Midbrain (tissue), 1 donor: ENCODE data around the gene SLC66A3.
"Not testable (repeated sequence)": the region's sequence is repeated elsewhere in the genome, so short reads cannot be mapped to it uniquely, and the experiment has no call there.

Experiments used
- DNase-seq: peaks from one replicate; lab custom pipeline; 2025; lab: John Stamatoyannopoulos, UW

Gene SLC66A3

GRCh38 chr2:11163439-11164317, 8.4 kb downstream of the SLC66A3 start:
- DNase-seq = no peak

GRCh38 chr2:11165046-11165445, 9.8 kb downstream of the SLC66A3 start:
- not testable (repeated sequence) for DNase-seq

- DNase-seq = no peak
Measured at GRCh38 chr2:11166476-11166875, 11.2 kb downstream of the SLC66A3 start.

- no peak for DNase-seq
Measured at GRCh38 chr2:11168488-11168887, 13.2 kb downstream of the SLC66A3 start.

GRCh38 chr2:11169333-11169732, 14.1 kb downstream of the SLC66A3 start:
- no peak for DNase-seq

- DNase-seq = no peak
Measured at GRCh38 chr2:11174222-11174621, 19.0 kb downstream of the SLC66A3 start.

- DNase-seq = peak; percentile 15
Measured at GRCh38 chr2:11175293-11175795, 20.1 kb downstream of the SLC66A3 start.

GRCh38 chr2:11177871-11178690, 22.8 kb downstream of the SLC66A3 start:
- DNase-seq = no peak

GRCh38 chr2:11179196-11179595, 23.9 kb downstream of the SLC66A3 start:
- DNase-seq = no peak

- no peak for DNase-seq
Measured at GRCh38 chr2:11179899-11180298, 24.6 kb downstream of the SLC66A3 start.

GRCh38 chr2:11180653-11181052, 25.4 kb downstream of the SLC66A3 start:
- no peak for DNase-seq

- DNase-seq = no peak
Measured at GRCh38 chr2:11182951-11183350, 27.7 kb downstream of the SLC66A3 start.

GRCh38 chr2:11186145-11186544, 30.9 kb downstream of the SLC66A3 start:
- no peak for DNase-seq

GRCh38 chr2:11187083-11187619, 31.9 kb downstream of the SLC66A3 start:
- no peak for DNase-seq

- DNase-seq = no peak
Measured at GRCh38 chr2:11187731-11188130, 32.5 kb downstream of the SLC66A3 start.

GRCh38 chr2:11196246-11196645, 41.0 kb downstream of the SLC66A3 start:
- DNase-seq = no peak

GRCh38 chr2:11200651-11201050, 45.4 kb downstream of the SLC66A3 start:
- DNase-seq = no peak

GRCh38 chr2:11201969-11202368, 46.7 kb downstream of the SLC66A3 start:
- no peak for DNase-seq

- DNase-seq = no peak
Measured at GRCh38 chr2:11203480-11203879, 48.2 kb downstream of the SLC66A3 start.

GRCh38 chr2:11208083-11208482, 52.8 kb downstream of the SLC66A3 start:
- no peak for DNase-seq

- no peak for DNase-seq
Measured at GRCh38 chr2:11212645-11213044, 57.4 kb downstream of the SLC66A3 start.

GRCh38 chr2:11213090-11213638, 57.9 kb downstream of the SLC66A3 start:
- DNase-seq = no peak
